Measurements from ENCODE around the gene ATP2A2. TPM values are rescaled to one million over a fixed set of nuclear protein-coding genes. Genes with fewer than 3 reads are reported as not detected.
"Not testable (repeated sequence)": the region's sequence is repeated elsewhere in the genome, so short reads cannot be mapped to it uniquely, and the experiment has no call there.

Gene ATP2A2
- total RNA-seq, 1 donor, result 71.7 TPM

DNA sequence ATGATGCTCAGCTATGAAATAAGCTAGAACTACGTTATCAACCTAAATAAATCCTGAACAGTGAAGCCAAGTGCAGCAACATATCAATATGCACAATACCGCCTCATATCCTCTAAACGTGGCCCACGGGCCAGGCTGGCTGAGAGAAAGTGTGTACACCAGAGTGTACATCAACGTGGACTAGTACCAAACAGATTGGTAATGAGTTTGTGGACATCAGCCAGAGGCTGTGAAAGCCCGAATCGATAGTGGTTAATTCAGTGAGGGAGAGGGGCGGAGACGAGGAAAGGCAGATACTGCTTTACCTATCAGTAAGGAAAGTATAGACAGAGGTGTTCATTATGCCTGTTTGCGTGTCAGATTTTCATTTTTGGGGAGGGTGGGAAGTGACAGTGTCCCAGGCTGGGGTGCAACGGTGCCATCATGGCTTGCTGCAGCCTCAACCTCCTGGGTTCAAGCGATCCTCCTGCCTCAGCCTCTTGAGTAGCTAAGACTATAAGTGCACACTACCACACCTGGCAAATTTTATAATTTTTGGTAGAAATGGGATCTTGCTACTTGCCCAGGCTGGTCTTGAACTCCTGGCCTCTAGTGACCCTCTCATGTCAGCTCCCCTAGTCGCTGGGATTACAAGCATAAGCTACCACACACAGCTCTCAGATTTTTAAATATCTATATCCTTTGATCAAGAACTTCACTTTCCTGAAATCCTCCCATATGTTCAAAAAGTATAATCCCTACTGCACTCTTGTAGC is 72.3 kb downstream of the ATP2A2 start:
- H3K4me1 ChIP-seq (ENCODE audit: insufficient read depth, low read length), result peaks cover 28% of the 10 kb centered on the region
- H3K9me3 ChIP-seq (ENCODE audit: low read depth, low read length), result no peaks in the 10 kb centered on the region
- H3K4me3 ChIP-seq (ENCODE audit: low read length), result no peak overlapping the region
- H3K27me3 ChIP-seq (ENCODE audit: insufficient read depth, low read length), result no peaks in the 10 kb centered on the region

DNA sequence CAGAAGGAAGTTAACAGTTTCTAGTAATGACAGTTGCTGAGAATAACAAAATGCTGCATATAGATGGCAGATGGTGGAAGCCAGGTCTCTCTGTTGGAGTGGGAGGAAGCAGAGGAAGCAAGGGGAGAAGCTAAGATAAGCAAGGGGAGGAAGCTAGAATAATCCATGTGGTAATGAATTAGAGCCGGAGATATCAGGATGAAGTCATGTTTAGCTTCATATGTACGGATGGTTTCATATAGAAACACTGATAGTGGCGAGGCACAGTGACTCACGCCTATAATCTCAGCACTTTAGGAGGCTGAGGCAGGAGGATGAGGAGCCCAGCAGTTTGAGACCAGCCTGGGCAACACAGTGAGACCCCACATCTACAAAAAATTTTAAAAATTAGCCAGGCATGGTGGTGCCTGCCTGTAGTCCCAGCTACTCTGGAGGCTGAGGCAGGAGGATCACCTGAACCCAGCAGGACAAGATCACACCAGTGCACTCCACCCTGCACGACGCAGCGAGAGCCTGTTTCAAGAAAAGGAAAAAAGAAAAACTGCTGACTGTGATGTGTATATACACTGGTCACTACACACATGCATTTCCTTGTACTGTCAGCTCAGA is 73.2 kb downstream of the ATP2A2 start:
- H3K4me1 ChIP-seq (ENCODE audit: insufficient read depth, low read length), result peaks cover 19% of the 10 kb centered on the region
- no peak overlapping the region for H3K4me3 ChIP-seq (ENCODE audit: low read length)
- no peaks in the 10 kb centered on the region for H3K9me3 ChIP-seq (ENCODE audit: low read depth, low read length)
- no peaks in the 10 kb centered on the region for H3K27me3 ChIP-seq (ENCODE audit: insufficient read depth, low read length)

DNA sequence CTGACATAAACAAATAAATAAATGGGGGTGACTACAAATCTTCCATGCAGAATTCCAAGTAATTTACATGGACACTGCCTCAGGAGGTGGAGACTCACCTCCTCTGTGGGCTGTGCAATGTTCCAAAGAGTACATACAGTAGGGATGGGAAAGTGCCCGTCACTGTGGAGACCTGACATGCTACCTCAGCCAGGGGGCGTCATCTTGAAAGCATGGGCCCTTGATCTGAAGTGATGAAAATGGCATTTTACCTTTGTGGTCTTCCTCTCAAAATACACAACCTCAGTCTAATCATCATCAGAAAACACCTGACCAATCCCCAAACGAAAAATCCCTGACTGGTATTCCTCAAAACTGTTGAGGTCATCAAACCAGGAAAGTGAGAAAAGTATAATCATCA is 74.0 kb downstream of the ATP2A2 start:
- H3K4me1 ChIP-seq (ENCODE audit: insufficient read depth, low read length), result peaks cover 11% of the 10 kb centered on the region
- H3K9me3 ChIP-seq (ENCODE audit: low read depth, low read length), result no peaks in the 10 kb centered on the region
- no peaks in the 10 kb centered on the region for H3K27me3 ChIP-seq (ENCODE audit: insufficient read depth, low read length)
- no peak overlapping the region for H3K4me3 ChIP-seq (ENCODE audit: low read length)

DNA sequence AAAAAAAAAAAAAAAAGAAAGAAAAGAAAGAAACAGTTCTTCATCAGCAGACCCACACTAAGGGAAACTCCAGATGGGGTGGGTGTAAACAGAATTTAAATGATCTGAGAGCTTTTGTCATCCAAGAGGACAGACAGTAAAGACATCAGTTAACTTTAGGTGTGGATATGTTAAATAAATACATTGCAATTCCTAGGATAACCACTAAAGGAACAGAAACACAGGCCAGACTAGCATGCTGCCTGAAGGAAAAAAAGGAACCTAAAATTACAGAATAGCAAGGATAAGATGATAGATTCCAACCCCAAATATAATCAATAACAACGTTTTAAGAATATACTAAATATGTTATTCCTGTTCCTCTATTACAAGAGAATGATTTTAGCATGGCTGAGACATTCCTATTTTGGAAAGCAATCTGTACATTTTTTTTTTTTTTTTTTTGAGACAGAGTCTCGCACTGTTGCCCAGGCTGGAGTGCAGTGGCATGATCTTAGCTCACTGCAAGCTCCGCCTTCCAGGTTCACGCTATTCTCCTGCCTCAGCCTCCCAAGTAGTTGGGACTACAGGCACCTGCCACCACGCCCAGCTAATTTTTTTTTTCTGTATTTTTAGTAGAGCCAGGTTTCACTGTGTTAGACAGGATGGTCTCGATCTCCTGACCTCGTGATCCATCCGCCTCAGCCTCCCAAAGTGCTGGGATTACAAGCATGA is 77.5 kb downstream of the ATP2A2 start:
- not testable (repeated sequence) for H3K9me3 ChIP-seq (ENCODE audit: low read depth, low read length); H3K4me3 ChIP-seq (ENCODE audit: low read length); H3K27me3 ChIP-seq (ENCODE audit: insufficient read depth, low read length)
- H3K4me1 ChIP-seq (ENCODE audit: insufficient read depth, low read length), result peaks cover 21% of the 10 kb centered on the region

DNA sequence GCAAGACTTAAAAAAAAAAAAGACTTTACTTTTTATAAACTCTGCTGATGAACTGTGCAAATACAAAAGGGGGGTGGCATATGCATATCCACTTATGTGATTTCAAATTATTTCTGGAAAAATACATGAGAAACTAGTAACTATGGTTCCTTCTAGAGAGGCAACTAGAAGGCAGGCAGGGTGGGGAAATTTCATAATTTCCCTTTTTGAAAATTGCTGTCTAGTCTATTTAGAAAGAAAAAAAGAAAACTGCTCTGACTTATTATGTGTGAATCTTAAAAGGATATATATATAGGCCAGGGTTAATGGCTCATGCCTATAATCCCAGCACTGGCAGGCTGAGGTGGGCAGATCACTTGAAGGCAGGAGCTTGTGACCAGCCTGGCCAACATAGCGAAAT is 80.2 kb downstream of the ATP2A2 start:
- no peaks in the 10 kb centered on the region for H3K9me3 ChIP-seq (ENCODE audit: low read depth, low read length)
- no peaks in the 10 kb centered on the region for H3K27me3 ChIP-seq (ENCODE audit: insufficient read depth, low read length)
- peaks cover 10% of the 10 kb centered on the region for H3K4me1 ChIP-seq (ENCODE audit: insufficient read depth, low read length)
- no peak overlapping the region for H3K4me3 ChIP-seq (ENCODE audit: low read length)

DNA sequence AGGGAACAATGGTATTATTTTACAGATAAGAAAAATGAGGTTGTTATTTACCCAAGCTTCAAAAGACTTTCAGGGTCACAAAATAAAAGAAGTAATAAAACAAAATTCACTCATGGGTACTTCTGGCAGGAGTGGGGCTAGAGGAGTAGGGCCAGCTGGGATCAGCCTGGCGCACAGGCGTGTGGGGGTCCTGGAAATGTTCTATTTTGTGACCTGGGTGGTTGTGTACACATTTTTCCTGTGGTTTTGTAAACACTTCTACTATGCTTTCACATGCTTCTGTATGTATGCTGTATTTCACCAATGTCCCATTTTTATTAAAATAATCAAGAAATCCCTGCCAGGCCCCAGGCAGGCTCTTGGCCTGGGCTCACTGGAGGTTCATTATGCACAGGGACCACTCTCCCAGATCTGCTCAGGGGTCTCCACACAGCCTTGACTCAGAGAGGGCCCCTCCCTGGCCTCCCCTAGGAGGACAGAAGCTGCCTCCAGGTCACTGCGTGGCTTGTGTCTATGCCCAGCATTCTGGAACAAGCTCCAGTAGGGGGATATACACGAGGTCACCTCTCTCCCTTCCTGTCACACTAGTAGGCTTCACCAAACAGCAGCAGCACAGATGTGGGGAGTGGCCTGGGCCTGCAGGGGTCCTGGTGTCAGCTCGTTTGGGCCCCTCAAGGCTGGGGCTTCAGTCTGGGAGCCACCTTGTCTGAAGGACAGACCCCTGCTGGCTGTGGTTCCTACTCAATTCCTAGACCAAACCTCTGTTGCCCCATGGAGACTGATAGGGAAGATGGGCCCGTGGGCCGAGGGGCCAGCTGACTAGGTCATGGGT is 84.7 kb downstream of the ATP2A2 start:
- H3K27me3 ChIP-seq (ENCODE audit: insufficient read depth, low read length), result no peaks in the 10 kb centered on the region
- no peak overlapping the region for H3K4me3 ChIP-seq (ENCODE audit: low read length)
- H3K9me3 ChIP-seq (ENCODE audit: low read depth, low read length), result no peaks in the 10 kb centered on the region
- peaks cover 9% of the 10 kb centered on the region for H3K4me1 ChIP-seq (ENCODE audit: insufficient read depth, low read length)

DNA sequence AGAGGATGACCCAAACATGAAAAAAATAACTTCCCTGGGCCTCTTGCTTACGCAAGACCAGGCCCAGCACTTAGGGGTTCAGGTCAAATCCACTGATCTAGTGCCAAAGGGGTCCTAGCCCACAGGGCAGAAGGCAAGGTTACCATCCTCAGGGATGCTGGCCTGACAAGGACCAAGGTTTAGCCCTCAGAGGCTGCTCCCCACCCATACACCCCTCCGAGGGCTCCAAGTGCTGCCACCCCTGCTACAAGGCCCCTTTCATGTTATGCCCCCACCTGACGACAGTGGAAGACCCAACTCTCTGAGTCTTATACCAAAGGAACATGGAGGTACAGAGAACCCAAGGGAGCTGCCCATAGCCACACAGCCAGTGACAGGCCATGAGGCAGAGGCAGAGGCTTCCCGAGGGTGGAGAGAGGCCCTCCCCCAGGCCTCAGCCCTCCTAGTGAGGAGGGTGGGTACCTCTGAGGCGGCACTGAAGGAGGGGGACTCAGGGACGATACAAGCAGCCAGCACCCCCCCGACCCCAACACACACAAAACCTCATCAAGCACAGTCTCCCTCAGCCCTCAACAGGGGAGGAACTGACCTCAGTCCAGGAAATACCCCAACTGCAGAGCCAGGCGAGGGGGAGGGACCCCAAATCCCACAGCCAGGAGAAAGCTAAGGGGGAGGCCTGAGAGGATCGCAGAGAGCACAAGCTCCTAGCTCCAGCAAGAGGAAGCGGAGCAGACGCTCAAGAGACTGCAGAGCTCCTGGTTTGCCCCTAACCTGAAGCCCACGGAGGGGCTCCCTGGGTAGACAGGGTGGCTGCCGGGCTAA is 85.5 kb downstream of the ATP2A2 start:
- peaks cover under 1% of the 10 kb centered on the region for H3K4me1 ChIP-seq (ENCODE audit: insufficient read depth, low read length)
- H3K27me3 ChIP-seq (ENCODE audit: insufficient read depth, low read length), result no peaks in the 10 kb centered on the region
- H3K9me3 ChIP-seq (ENCODE audit: low read depth, low read length), result no peaks in the 10 kb centered on the region
- H3K4me3 ChIP-seq (ENCODE audit: low read length), result no peak overlapping the region

DNA sequence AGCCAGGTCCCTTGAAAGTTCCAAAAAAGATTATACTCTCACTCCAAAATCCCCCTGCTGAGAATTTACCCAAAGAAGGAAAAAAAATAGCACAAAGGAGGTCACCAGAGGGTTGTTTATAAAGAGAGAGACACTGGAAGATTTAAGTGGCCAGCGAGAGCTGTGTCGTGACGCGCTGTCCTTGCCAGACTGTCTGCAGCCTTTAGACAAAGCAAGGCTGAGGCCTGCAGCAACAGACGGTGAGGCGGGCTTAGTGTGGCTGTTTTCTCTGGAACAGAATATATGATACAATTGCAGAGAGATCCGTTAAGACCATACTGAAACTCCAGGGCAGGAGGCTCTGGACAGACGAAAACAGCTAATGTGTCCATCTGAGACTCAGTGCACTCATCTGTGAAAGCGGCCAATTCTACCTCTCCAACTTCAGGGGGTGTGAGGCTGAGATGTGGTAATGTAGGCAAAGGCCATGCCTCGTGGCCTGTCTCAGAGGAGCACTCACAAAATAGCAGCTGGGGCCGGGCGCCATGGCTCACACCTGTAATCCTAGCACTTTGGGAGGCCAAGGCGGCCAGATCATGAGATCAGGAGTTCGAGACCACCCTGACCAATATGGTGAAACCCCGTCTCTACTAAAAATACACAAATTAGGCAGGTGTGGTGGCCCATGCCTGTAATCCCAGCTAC is 86.3 kb downstream of the ATP2A2 start:
- no peaks in the 10 kb centered on the region for H3K9me3 ChIP-seq (ENCODE audit: low read depth, low read length)
- H3K4me1 ChIP-seq (ENCODE audit: insufficient read depth, low read length), result no peaks in the 10 kb centered on the region
- no peaks in the 10 kb centered on the region for H3K27me3 ChIP-seq (ENCODE audit: insufficient read depth, low read length)
- H3K4me3 ChIP-seq (ENCODE audit: low read length), result no peak overlapping the region

DNA sequence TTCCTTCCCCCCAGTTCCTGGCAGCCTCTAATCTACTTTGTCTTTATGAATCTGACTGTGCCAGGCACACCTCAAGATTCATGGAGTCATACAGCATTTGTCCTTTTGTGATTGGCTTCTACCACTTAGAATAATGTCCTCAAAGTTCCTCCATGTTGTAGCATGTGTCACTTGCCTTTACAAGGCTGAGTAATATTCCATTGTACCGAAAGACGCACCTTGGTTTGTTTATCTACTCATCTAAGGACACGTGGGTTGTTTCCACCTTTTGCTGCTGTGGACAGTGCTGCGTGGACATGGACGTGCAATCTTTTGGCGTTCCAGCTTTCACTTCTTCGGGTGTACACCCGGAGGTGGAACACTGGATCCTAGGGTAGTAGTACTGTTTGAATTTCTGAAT is 88.9 kb downstream of the ATP2A2 start:
- Histone ChIP-seq H3K27me3 (ENCODE audit: insufficient read depth, low read length) (no peaks in the 10 kb centered on the region), H3K9me3 (ENCODE audit: low read depth, low read length) (no peaks in the 10 kb centered on the region), H3K4me3 (ENCODE audit: low read length) (no peak overlapping the region), H3K4me1 (ENCODE audit: insufficient read depth, low read length) (no peaks in the 10 kb centered on the region)

DNA sequence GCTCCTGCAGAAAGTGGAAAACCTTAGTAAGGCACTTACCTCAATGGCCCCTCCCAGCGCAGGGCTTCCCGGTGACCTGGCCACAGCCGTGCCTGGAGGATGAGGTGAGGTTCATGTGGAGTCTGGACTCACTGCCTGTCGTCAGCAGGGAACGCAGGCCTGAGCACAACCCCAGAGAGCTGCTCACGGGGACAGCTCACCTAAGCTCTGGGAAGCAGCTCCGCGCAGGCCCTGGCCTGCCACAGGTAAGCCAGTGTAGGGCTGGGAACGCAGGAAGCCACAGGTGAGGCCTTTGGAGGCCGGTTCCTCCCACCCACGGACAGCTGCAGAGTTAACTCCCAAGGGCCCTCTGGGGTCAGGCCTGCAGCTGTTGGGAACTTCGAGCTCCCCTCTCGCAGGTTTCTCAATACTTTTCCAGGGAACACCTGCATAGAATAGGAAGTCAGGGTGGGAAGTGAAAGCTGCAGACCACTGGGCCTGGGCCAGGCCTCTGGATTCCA is 89.7 kb downstream of the ATP2A2 start:
- no peak overlapping the region for H3K4me3 ChIP-seq (ENCODE audit: low read length)
- H3K27me3 ChIP-seq (ENCODE audit: insufficient read depth, low read length), result no peaks in the 10 kb centered on the region
- H3K4me1 ChIP-seq (ENCODE audit: insufficient read depth, low read length), result no peaks in the 10 kb centered on the region
- H3K9me3 ChIP-seq (ENCODE audit: low read depth, low read length), result no peaks in the 10 kb centered on the region

DNA sequence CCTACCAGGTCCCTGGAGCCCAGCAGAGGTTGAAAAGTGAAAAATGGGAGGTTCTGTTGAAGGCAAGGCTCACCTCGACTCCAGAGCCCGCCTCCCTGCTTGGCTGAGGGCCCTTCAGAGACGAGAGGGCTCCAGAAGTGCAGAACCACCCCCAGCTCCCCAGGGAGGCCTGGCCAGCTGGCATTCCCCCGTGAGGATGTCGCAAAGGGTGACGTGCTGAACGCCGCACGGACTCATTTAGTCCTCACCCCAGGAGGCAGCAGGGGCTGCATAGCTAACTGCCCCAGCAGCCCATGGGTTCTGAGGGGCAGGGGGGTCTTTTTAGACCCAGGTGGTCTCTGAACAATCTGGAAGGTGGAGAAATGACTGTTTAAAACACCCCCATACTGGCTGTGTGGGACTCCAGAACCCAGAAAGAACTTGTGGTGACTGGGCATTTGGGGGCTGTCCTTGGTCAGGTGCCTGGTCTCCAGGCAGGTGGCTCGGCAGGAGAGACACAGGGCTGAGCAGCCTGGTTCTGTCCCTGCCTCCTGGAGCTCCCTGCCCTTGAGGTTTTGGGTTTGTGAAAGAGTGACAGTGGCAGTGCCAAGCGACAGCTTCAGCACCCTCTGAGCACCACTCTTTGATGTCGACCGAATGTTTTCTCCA is 90.5 kb downstream of the ATP2A2 start:
- Histone ChIP-seq H3K9me3 (ENCODE audit: low read depth, low read length) (no peaks in the 10 kb centered on the region), H3K4me3 (ENCODE audit: low read length) (no peak overlapping the region), H3K4me1 (ENCODE audit: insufficient read depth, low read length) (no peaks in the 10 kb centered on the region), H3K27me3 (ENCODE audit: insufficient read depth, low read length) (no peaks in the 10 kb centered on the region)

DNA sequence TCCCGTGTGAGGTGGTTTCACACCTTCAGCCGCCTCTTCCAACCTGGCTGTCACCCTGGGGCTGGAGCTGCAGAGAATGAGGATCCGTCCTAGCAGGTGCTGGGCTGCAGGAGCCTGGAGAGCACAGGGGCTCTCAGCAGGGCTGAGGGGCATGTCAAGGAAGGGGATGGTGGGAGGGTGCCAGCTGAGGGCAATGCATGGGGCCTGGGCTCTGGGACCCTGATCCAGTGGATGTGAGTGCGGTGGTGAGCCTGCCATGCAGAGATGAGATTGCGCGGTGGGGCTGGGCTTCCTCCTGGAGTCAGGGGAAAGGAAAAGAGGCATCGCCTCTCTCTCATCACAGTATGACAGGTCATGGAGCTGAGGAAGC is 91.0 kb downstream of the ATP2A2 start:
- Histone ChIP-seq H3K9me3 (ENCODE audit: low read depth, low read length) (no peaks in the 10 kb centered on the region), H3K4me1 (ENCODE audit: insufficient read depth, low read length) (no peaks in the 10 kb centered on the region), H3K27me3 (ENCODE audit: insufficient read depth, low read length) (no peaks in the 10 kb centered on the region), H3K4me3 (ENCODE audit: low read length) (no peak overlapping the region)

DNA sequence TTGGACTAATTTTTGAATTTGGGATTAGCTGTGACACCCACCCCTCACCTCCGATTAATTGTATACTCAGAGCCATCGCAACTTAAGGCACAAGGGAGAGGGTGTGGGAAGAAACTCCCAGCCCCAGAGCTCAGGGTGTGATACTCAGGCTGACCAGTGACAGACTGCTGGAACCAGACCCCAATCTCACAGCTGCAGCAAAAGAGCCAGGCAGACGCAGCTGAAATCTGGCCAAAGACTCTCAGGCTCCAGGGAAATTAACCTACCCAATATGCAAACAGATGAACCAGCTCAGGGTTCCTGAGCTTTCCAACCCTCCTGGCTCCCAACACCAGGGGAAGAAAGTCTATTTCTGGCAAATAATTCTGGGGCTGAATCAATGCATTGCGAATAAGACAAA is 92.0 kb downstream of the ATP2A2 start:
- Histone ChIP-seq H3K4me1 (ENCODE audit: insufficient read depth, low read length) (no peaks in the 10 kb centered on the region), H3K9me3 (ENCODE audit: low read depth, low read length) (no peaks in the 10 kb centered on the region), H3K27me3 (ENCODE audit: insufficient read depth, low read length) (no peaks in the 10 kb centered on the region), H3K4me3 (ENCODE audit: low read length) (no peak overlapping the region)

Data from mononuclear cell (primary cell).